AG09309 (cell line): ENCODE measurements around the gene EYS.

Experiments used
- DNase-seq: peaks from one replicate; pipeline ENCODE4 v3.0.0-alpha.2; 2010; ENCODE audit warnings: low read depth
- H3K4me3 ChIP-seq: 2 replicates; pipeline ENCODE4 v1.5.1; 2011; ENCODE audit warnings: mild to moderate bottlenecking, low read depth, low read length, moderate library complexity; ENCODE audit not compliant: control insufficient read depth
- CTCF ChIP-seq: IDR thresholded peaks from 2 replicates; pipeline ENCODE4 v1.5.1; 2011; ENCODE audit warnings: mild to moderate bottlenecking, low read depth, low read length, inconsistent platforms; ENCODE audit not compliant: insufficient read depth, control insufficient read depth; ENCODE audit errors: missing control alignments

The EYS gene

GRCh38 chr6:65707126-65707826, at the start of gene EYS:
Gene EYS (minus strand): TSS chr6:65707226. CDS start chr6:65495410, 211,816 bp downstream.
- H3K4me3 ChIP-seq, result no peak within 1 kb of the TSS
- no peak for TF ChIP-seq CTCF
- no peak for DNase-seq

DNA sequence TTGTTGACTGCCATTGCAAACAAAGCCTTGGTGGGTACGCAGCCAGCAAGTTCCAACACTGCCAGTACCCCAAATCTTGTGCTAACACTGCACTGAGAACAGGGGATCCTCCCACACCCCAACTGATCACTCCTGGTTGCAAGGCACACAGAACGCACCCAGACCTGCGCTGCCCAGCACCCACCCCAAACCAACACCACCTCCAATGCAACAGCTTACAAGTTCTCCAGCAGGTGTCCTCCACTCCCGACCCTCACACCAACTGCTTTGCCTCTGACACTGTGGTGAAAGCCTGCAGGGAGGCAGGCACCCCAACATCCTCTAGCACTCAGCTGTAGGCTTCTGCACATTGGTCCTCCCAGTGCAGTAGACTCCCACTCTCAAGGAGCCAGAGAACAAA, 39.3 kb upstream of the EYS start:
- DNase-seq, result no peak
- no peak overlapping the region for H3K4me3 ChIP-seq
- TF ChIP-seq CTCF, result no peak

DNA sequence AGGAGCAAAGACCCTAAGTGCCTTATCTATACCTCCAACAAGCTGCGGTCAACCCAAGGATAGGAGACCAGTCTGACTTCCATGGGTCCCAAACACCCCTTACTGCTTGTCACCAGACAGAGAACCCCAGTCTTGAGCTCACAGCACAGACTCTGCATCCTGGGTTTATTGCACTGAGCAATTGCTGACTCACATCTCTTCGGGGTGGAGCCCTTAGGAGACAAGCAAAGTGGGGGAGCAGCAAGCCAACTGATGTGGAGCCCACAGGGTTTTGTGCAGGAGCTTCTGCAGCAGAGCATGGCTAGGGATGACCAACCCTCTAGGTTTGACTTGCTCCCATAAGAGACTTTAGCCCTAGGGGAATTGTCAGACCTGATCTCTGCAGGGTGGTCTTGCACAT, 38.6 kb upstream of the EYS start:
- no peak for DNase-seq
- TF ChIP-seq CTCF, result no peak
- no peak overlapping the region for H3K4me3 ChIP-seq

DNA sequence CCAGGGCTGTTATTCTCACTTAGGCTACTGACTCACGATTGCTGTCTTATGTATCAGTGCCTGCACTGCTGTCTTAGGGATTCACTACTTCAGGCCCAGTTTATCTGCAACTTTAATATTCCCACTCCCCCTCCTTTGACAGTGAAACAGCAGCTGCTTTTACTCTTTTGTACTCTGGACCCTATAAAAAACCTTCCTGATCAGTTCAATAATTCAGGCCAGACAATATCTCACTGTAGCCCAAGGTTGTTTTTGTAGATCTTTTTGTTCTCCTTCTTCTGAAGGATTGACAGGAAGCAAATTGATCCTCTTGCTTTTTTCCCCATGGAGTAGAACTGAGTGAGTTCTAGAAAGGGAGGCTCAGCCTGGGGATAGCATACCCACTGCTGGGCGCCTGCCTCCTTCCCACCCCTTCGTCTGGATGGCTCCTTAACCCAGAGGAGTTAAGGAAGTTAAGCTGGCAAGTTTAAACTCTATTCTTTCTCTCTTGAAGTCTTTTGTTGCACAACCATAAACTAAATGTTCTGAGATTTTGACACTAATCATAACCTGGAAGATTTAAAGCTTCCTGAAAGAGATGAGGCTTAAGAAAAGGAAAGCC, 22.0 kb upstream of the EYS start:
- TF ChIP-seq CTCF, result no peak
- no peak overlapping the region for H3K4me3 ChIP-seq
- DNase-seq, result no peak

DNA sequence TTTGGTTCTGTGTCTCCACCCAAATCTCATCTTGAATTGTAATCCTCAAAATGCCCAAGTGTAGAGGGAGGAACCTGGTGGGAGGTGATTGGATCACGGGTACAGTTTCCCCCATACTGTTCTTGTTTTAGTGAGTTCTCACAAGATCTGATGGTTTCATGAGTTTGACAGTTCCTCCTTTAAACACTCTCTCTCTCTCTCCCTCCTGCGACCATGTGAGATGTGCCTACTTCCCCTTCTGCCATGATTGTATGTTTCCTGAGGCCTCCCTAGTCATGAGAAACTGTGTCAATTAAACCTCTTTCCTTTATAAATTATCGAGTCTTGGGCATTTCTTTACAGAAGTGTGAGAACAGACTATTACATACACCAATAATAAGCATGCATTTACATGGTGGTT, 12.1 kb upstream of the EYS start:
- TF ChIP-seq CTCF, result no peak
- H3K4me3 ChIP-seq, result no peak overlapping the region
- no peak for DNase-seq

- TF ChIP-seq CTCF, result no peak
- DNase-seq, result no peak
- no peak overlapping the region for H3K4me3 ChIP-seq
These were observed 4.5 kb upstream of the EYS start for GRCh38 chr6:65711531-65711930.
